CD4-positive, alpha-beta T cell (primary cell): ENCODE measurements around the gene TRIM36. TPM values are rescaled to one million over a fixed set of nuclear protein-coding genes. Genes with fewer than 3 reads are reported as not detected.

Experiments
- ATAC-seq: fragments of 200-7000 bp; cut with Tn5 transposase; one replicate; pipeline ENCODE4 v1.10.0; 2022; ENCODE audit warnings: mild to moderate bottlenecking; ENCODE audit not compliant: poor library complexity
- CTCF ChIA-PET: fragments of 350-600 bp; sonication (Branson Sonifier 250); formaldehyde crosslinking; loops from one replicate; lab custom pipeline; 2021; ENCODE audit warnings: antibody characterized with exemption, inconsistent platforms; lab: Charles Lee
- POLR2A ChIA-PET: fragments of 350-600 bp; sonication (Branson Sonifier 250); formaldehyde crosslinking; loops from one replicate; lab custom pipeline; 2021; ENCODE audit warnings: antibody characterized with exemption, inconsistent platforms; lab: Charles Lee
- DNase-seq, 14 experiments: peaks; one replicate each; pipeline ENCODE4 v3.0.0-alpha.2; 2013 to 2020; ENCODE audit warnings: mixed read lengths in 2 of 14
- H3K27ac ChIP-seq, 2 donors: one replicate each; pipeline versions ENCODE4 v1.5.1 to v1.7.0; 2013; ENCODE audit warnings: low read length in 2 of 2, low read depth in 1 of 2, mild to moderate bottlenecking in 1 of 2
- H3K27me3 ChIP-seq, 2 experiments: 1 replicate in 1 of 2; 2 replicates in 1 of 2; pipeline versions ENCODE4 v1.6.1 to v1.7.0; 2013; ENCODE audit warnings: low read length in 2 of 2, control low read depth in 1 of 2, mild to moderate bottlenecking in 1 of 2, moderate library complexity in 1 of 2; ENCODE audit not compliant: insufficient read depth in 2 of 2, control insufficient read depth in 1 of 2
- H3K36me3 ChIP-seq: one replicate; pipeline ENCODE4 v1.6.1; 2013; ENCODE audit warnings: low read length, control low read depth; ENCODE audit not compliant: insufficient read depth
- H3K4me1 ChIP-seq: one replicate; pipeline ENCODE4 v1.6.1; 2013; ENCODE audit warnings: low read length, control low read depth; ENCODE audit not compliant: insufficient read depth
- H3K4me3 ChIP-seq: one replicate; pipeline ENCODE4 v1.5.1; 2013; ENCODE audit warnings: mild to moderate bottlenecking, low read length, moderate library complexity
- H3K9me3 ChIP-seq, 2 experiments: 1 replicate in 1 of 2; 2 replicates in 1 of 2; pipeline versions ENCODE4 v1.6.1 to v1.7.0; 2013; ENCODE audit warnings: low read length in 2 of 2, mild to moderate bottlenecking in 2 of 2, control low read depth in 1 of 2, moderate library complexity in 1 of 2; ENCODE audit not compliant: control insufficient read depth in 1 of 2, insufficient read depth in 1 of 2
- H3K27ac Mint-ChIP-seq: one replicate; pipeline ENCODE4 v1.8.0; 2020; ENCODE audit warnings: mixed read lengths
- H3K27me3 Mint-ChIP-seq: one replicate; pipeline ENCODE4 v1.8.0; 2021; ENCODE audit warnings: mixed read lengths
- H3K36me3 Mint-ChIP-seq: one replicate; pipeline ENCODE4 v1.8.0; 2021; ENCODE audit warnings: low read depth, mixed read lengths
- H3K4me1 Mint-ChIP-seq: one replicate; pipeline ENCODE4 v1.8.0; 2021; ENCODE audit warnings: low read depth, mixed read lengths
- H3K4me3 Mint-ChIP-seq: one replicate; pipeline ENCODE4 v1.8.0; 2020; ENCODE audit warnings: mild to moderate bottlenecking, mixed read lengths
- H3K9me3 Mint-ChIP-seq: one replicate; pipeline ENCODE4 v1.8.0; 2020; ENCODE audit warnings: mixed read lengths
- intact Hi-C, 2 experiments: fragments of 100-400 bp; cut with DNase I in 1 of 2; cut with micrococcal nuclease in 1 of 2; formaldehyde crosslinking; loops; one replicate each; pipeline versions ENCODE4 v1.15.1 to v1.9.0; 2023 to 2025; cut with DNase I, micrococcal nuclease
- total RNA-seq, 174 experiments: library from RNA in 2 of 174; stranded (reverse) in 2 of 174; gene quantifications; one replicate each; pipeline ENCODE4 v1.2.3 and lab custom pipeline; 2021 to 2026
- TF ChIP-seq, protein P1 (sequence below): fragments of 200-600 bp; IDR thresholded peaks from one replicate; pipeline ENCODE4 v1.8.0; 2022; ENCODE audit warnings: antibody characterized with exemption, mild to moderate bottlenecking

Gene TRIM36
- total RNA-seq, 2 experiments from 2014 or later, result 0.14 TPM; not detected in 1

DNA sequence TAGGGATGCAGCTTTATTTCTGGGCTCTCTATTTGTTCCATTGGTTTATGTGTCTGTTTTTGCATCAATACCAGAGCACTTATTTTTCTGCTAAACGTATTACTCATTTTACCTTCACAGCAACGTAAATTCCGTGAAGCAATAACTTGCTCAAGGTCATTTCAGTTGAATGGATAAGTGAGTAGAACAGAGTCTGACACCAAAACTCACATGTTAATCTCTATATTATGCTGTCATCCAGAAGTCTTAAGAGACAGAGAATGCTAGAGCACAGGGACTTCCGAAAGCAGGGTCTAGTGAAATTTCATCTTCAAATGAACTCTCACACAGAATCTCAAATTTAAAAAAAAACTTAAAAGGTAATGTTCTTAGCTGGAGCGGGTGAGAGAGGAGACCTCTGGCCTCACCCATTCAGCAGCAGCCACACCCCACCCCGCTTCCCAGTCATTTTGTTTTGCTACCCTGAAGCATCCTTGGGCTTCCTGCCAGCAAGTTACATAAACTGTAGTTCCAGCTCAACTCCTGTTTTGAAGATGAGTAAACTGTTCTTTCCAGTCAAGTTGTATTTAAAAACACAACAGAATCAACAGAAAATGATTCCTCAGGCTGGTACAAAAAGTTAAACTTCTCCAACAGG lies 69.3 kb downstream of the TRIM36 start:
- Histone ChIP-seq H3K27me3 (peaks cover 2 to 13% of the 10 kb centered on the region in 2 experiments), H3K9me3 (no peaks in the 10 kb centered on the region), H3K36me3 (no peaks in the 10 kb centered on the region), H3K27ac (no peak overlapping the region), H3K4me3 (no peak overlapping the region), H3K4me1 (no peaks in the 10 kb centered on the region)
- ChIA-PET CTCF (no interaction called here), POLR2A (interaction anchor here (1.6 kb wide), 1 partner anchor 9 kb away, joined by 4 read pairs; no protein-coding TSS in a partner anchor)
- intact Hi-C loops, result no loop called here
- Mint-ChIP-seq H3K9me3 (no peaks in the 10 kb centered on the region), H3K27ac (no peak overlapping the region), H3K36me3 (no peaks in the 10 kb centered on the region), H3K4me1 (no peaks in the 10 kb centered on the region), H3K27me3 (peaks cover 29% of the 10 kb centered on the region), H3K4me3 (no peak overlapping the region)
- TF ChIP-seq, protein P1, sequence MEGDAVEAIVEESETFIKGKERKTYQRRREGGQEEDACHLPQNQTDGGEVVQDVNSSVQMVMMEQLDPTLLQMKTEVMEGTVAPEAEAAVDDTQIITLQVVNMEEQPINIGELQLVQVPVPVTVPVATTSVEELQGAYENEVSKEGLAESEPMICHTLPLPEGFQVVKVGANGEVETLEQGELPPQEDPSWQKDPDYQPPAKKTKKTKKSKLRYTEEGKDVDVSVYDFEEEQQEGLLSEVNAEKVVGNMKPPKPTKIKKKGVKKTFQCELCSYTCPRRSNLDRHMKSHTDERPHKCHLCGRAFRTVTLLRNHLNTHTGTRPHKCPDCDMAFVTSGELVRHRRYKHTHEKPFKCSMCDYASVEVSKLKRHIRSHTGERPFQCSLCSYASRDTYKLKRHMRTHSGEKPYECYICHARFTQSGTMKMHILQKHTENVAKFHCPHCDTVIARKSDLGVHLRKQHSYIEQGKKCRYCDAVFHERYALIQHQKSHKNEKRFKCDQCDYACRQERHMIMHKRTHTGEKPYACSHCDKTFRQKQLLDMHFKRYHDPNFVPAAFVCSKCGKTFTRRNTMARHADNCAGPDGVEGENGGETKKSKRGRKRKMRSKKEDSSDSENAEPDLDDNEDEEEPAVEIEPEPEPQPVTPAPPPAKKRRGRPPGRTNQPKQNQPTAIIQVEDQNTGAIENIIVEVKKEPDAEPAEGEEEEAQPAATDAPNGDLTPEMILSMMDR, result no peak
- DNase-seq (no peak), ATAC-seq (no peak)

DNA sequence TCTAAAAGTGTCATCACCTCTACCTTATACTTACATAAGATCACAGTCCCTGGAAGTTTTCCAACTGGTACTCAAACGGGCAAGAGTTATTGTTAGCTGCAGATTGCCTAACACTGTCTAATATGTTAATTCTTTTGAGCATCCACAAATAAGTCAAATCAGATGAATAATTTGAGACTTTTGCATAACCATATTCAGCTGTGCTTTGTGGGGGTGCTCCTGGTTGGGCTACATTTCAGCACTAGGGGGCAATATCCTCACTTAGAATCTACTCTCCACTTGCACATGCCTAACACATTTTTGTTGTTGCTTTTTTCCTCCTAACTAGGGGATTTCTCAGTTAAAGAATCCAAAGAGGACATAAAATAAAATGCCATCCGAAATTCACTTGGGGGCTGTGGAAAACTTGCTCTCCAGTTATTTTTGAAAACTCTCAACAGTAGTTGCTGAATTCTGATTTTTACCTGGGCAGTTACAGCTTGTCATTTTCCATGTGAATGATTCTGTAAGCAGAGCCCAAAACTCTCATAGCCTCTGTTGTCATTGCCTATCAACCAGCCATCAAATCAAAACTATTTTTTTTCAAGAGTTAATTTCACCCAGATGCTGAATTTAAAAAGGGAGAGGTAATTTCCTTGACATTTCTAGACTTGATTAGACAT lies 71.5 kb downstream of the TRIM36 start:
- ATAC-seq (peak; percentile 54), DNase-seq (peak in 7 of 14 experiments; percentile 1 to 56 (median 8))
- H3K36me3 Mint-ChIP-seq, result no peaks in the 10 kb centered on the region
- H3K4me1 Mint-ChIP-seq, result no peaks in the 10 kb centered on the region
- H3K4me3 ChIP-seq, result no peak overlapping the region
- no peaks in the 10 kb centered on the region for H3K9me3 ChIP-seq
- H3K27ac Mint-ChIP-seq, result no peak overlapping the region
- CTCF ChIA-PET, result interaction anchor here (0.8 to 1.5 kb wide), 4 partner anchors 8 to 156 kb away, joined by 3 to 5 read pairs (median 4); no protein-coding TSS in a partner anchor
- peaks cover 28% of the 10 kb centered on the region for H3K27me3 Mint-ChIP-seq
- POLR2A ChIA-PET, result interaction anchor here (0.7 kb wide), 1 partner anchor 1179 kb away, joined by 3 read pairs; no protein-coding TSS in a partner anchor
- no peaks in the 10 kb centered on the region for H3K4me1 ChIP-seq
- H3K27ac ChIP-seq, result no peak overlapping the region
- H3K27me3 ChIP-seq, result peaks cover 2 to 7% of the 10 kb centered on the region in 2 experiments
- H3K9me3 Mint-ChIP-seq, result no peaks in the 10 kb centered on the region
- TF ChIP-seq, protein P1, result peak; percentile 63
- intact Hi-C loops, result loop anchor here (1.0 to 5.0 kb wide), 3 partner anchors 148 to 489 kb away; no protein-coding TSS in a partner anchor
- H3K36me3 ChIP-seq, result no peaks in the 10 kb centered on the region
- no peak overlapping the region for H3K4me3 Mint-ChIP-seq

DNA sequence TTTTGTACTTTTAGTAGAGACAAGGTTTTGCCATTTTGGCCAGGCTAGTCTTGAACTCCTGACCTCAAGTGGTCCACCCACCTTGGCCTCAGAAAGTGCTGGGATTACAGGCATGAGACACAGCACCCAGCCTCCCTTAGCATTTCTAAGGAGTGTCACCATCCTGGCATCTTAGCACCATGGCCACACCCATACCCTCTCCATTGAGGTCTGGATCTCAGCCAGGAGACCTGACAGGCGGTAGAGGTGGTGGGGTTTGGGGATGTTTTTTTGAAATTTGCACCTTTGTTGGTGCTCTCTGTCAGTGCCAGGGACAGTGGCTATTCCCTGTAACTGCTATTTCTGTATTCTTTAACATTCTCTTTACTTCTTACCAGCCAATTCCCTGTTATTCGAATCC lies 72.5 kb downstream of the TRIM36 start:
- Histone ChIP-seq H3K27ac (no peak overlapping the region), H3K9me3 (no peaks in the 10 kb centered on the region), H3K36me3 (no peaks in the 10 kb centered on the region), H3K4me3 (no peak overlapping the region), H3K27me3 (peaks cover 2 to 7% of the 10 kb centered on the region in 2 experiments), H3K4me1 (no peaks in the 10 kb centered on the region)
- TF ChIP-seq, protein P1, result no peak
- Mint-ChIP-seq H3K27ac (no peak overlapping the region), H3K36me3 (no peaks in the 10 kb centered on the region), H3K9me3 (no peaks in the 10 kb centered on the region), H3K27me3 (peaks cover 32% of the 10 kb centered on the region), H3K4me1 (no peaks in the 10 kb centered on the region), H3K4me3 (no peak overlapping the region)
- intact Hi-C loops, result loop anchor here (5.0 kb wide), 2 partner anchors 475 to 490 kb away; no protein-coding TSS in a partner anchor
- ChIA-PET CTCF (interaction anchor here (1.1 to 1.5 kb wide), 2 partner anchors 11 to 149 kb away, joined by 4 read pairs; no protein-coding TSS in a partner anchor), POLR2A (no interaction called here)
- ATAC-seq (no peak), DNase-seq (no peak)
